Dedifferentiated amniotic fluid mesenchymal stem cell (primary cell): ENCODE results near the gene UBA5.
A peak's percentile ranks its signal among the peaks of the same experiment; 100 is the strongest.

Source experiments
- DNase-seq: peaks from one replicate; pipeline ENCODE4 v3.0.0-alpha.2; 2016; ENCODE audit errors: extremely low spot score

Gene UBA5

DNA sequence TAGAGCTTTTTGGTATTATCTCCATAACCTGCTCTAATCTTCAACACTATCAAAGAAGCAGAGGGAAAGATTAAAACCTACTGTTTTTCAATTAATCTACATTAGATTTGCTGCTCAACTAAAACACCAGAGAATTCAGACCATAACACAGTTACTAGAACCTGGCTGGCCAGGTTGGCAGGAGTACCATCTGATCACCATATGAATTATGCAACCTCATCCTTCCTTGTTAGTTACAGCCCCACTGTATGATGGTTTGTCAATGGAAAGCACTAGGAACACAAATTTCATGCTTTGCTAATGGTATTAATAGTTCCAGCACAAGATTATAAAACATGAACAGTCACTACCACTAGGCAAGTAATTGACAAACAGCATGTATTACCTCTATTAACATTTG, 56.2 kb downstream of the UBA5 start:
- DNase-seq, result no peak

DNA sequence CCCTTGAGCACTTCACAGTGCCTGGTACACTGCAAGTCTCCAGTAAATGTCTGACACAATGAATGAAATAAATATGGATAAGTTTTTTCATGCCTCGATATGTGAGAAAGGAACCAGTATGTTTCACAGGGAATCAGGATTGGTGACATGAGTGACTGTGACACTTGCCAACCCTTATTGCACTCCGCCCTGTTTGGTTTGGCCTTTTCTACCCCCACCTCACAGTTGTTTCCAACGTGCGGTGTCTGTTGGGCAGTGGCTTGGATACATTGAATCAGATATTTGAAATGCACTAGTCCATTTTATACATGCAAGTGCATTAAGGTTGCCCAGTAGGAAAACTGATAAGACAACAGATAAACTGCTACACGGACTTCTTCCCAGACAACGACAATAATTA, 60.1 kb downstream of the UBA5 start:
- no peak for DNase-seq

DNA sequence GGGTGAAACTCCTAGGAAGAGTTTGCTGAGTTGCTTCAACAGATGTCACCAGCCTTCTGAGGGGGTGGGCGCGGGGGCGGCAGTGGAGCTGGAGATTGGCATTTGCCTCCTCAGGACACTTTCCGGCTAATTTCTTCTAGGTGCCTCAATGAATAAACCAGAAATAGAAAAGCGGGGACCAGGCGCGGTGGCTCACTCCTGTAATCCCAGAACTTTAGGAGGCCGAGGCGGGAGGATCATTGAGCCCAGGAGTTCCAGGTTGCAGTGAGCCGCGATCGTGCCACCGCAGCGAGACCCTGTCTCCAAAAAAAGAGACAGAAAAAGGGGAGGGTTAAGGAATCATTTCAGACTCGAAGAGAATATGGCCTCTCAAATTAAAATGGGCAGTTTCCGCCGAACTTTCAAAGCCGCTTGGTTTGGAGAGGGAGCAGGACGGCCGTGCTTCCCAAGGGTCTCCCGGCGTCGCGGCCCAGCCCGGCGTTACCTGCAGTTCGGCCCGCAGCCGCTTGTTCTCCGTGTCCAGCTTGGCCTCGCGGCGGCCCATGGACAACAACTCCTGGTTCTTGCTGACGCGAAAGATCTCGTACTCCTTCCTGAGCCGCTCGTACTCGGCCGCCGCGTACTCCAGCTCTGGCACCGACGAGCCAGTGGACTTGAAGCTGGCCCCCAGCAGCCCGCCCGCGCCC, 61.5 kb downstream of the UBA5 start:
- peak; percentile 56 for DNase-seq

DNA sequence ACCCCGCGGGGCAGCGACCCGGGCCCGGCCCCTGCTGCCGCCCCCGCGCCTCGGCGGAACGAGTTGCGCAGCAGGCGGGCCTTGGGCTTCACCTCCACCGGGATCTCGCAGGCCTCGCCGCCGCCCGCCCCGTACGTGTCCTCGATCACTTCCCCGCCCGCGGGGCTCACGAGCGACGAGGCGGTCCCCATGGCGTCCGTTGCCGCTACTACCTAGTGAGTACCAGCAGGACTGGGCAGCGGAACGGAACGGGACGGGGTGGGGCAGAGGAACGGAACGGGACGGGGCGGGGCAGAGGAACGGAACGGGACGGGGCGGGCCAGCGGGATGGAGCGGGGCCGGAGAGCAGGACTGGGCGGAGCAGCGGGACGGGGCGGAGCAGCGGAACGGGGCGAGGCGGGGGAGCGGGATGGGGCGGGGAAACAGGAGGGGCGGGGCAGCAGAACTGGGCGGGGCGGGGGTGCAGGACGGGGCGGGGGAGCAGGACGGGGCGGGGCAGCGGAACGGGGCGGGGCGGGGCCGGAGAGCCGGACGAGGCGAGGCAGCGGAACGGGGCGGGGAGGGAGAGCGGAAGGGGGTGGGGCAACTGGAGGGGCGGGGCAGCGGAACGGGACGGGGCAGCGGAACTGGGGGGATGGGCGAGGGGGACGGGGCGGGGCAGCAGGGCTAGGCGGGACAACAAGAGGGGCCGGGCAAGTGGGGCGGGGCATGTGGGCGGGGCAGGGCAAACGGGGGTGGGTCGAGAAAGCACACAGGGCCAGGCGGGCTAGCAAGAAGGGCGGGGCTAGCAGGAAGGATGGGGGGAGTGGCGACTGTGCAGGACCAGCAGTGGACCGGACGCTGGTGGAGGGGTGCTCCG, 62.3 kb downstream of the UBA5 start, which contains the start of gene NPHP3:
TSS of gene NPHP3 (minus strand) at position 245 of the 859 bp plus-strand sequence. CDS start at position 191, 54 bp downstream.
- DNase-seq, result peak; percentile 95

DNA sequence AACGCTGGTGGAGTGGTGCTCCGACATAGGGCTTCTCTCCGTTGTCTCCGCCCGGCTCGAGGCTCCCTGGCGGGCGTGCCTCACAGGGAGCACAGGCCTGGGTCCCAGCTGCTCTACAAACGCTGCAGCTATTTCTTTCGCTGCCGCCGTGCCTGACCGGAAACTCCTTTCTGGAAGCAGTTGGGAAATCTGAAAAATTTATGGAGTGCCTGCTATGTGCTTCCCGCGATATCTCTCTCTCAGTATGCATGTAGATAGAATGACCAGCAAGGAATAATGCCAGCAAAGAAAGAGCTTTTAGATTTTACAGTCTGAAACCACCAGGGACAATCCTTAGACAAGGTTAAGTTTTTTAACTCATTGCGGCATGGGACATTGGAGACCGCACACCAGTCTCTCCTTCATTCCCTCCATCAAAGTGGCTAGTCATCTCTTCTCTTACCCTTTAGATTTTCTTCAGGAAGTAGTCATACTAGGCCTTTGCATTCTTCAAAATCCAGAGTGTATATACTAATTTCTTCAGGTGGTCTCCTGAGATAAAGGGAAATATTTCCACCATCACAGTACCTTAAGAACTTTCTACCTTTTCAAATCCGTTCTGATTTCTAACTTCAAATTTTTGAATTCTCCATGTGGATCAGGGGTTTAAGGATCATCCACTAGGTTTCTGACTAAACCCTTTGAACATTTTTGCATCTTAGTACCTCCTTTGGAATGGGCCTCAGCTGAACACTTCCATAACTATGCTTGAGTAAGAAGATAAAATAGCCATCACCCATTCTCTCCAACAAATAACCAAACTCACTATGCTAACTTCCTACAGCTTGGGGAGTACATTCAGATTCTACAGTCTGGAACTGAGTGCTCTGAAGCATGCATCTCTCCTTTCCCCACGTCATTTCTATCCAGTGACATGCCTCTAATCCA, 63.2 kb downstream of the UBA5 start:
- peak; percentile 58 for DNase-seq

GRCh38 chr3:132726341-132726823, 66.3 kb downstream of the UBA5 start:
- peak; percentile 45 for DNase-seq
